GM23248 (cell line): ENCODE data around the gene GTPBP6.

Experiments used
- EZH2 ChIP-seq: fragments of 200-600 bp; sonication (generic); IDR thresholded peaks from 2 replicates; pipeline ENCODE4 v1.6.1; 2018; ENCODE audit warnings: antibody characterized with exemption, mild to moderate bottlenecking; ENCODE audit not compliant: insufficient read depth, poor library complexity, severe bottlenecking
- EZH2phosphoT487 ChIP-seq: fragments of 200-600 bp; sonication (generic); IDR thresholded peaks from 2 replicates; pipeline ENCODE4 v1.6.1; 2018; ENCODE audit warnings: antibody characterized with exemption, moderate library complexity, mild to moderate bottlenecking, low read depth; ENCODE audit not compliant: insufficient read depth

GRCh38 chrX:314049-314448 lies 4.5 kb downstream of the GTPBP6 start:
- TF ChIP-seq EZH2phosphoT487 (no peak), EZH2 (no peak)
